HG02610 (cell line): ENCODE results near the gene TCF12.
"Not testable (repeated sequence)": the region's sequence is repeated elsewhere in the genome, so short reads cannot be mapped to it uniquely, and the experiment has no call there.

Source experiments
- ATAC-seq: cut with Tn5 transposase; IDR thresholded peaks from one replicate; pipeline ENCODE4 v1.9.1; 2021; ENCODE audit warnings: mild to moderate bottlenecking, moderate library complexity; ENCODE audit not compliant: unreplicated experiment

The TCF12 gene

GRCh38 chr15:57129064-57129463 is 210.6 kb downstream of the TCF12 start:
- ATAC-seq: no peak

GRCh38 chr15:57130956-57131355 is 212.5 kb downstream of the TCF12 start:
- ATAC-seq: no peak

- no peak for ATAC-seq
These were observed 214.9 kb downstream of the TCF12 start for GRCh38 chr15:57133127-57133968.

GRCh38 chr15:57134071-57134605 is 215.7 kb downstream of the TCF12 start:
- ATAC-seq: no peak

GRCh38 chr15:57134851-57135250 is 216.4 kb downstream of the TCF12 start:
- no peak for ATAC-seq

GRCh38 chr15:57135800-57136199 is 217.4 kb downstream of the TCF12 start:
- no peak for ATAC-seq

- ATAC-seq: no peak
These were observed 219.9 kb downstream of the TCF12 start for GRCh38 chr15:57138349-57138788.

GRCh38 chr15:57143511-57144078 is 225.2 kb downstream of the TCF12 start:
- no peak for ATAC-seq

GRCh38 chr15:57144448-57144847 is 226.0 kb downstream of the TCF12 start:
- no peak for ATAC-seq

GRCh38 chr15:57146506-57147201 is 228.2 kb downstream of the TCF12 start:
- no peak for ATAC-seq

- ATAC-seq: no peak
These were observed 229.2 kb downstream of the TCF12 start for GRCh38 chr15:57147621-57148020.

GRCh38 chr15:57148262-57148661 is 229.8 kb downstream of the TCF12 start:
- no peak for ATAC-seq

GRCh38 chr15:57149196-57149595 is 230.8 kb downstream of the TCF12 start:
- ATAC-seq: no peak

- ATAC-seq: no peak
These were observed 231.8 kb downstream of the TCF12 start for GRCh38 chr15:57150066-57150865.

GRCh38 chr15:57150866-57151203 is 232.4 kb downstream of the TCF12 start:
- not testable (repeated sequence) for ATAC-seq

GRCh38 chr15:57152133-57152532 is 233.7 kb downstream of the TCF12 start:
- no peak for ATAC-seq

- ATAC-seq: no peak
These were observed 234.5 kb downstream of the TCF12 start for GRCh38 chr15:57152666-57153539.

- ATAC-seq: no peak
These were observed 237.9 kb downstream of the TCF12 start for GRCh38 chr15:57156210-57156884.

GRCh38 chr15:57158589-57158988 is 240.1 kb downstream of the TCF12 start:
- ATAC-seq: no peak
